GM21528 (cell line): ENCODE data around the gene LMF1.
"Not testable (repeated sequence)": the region's sequence is repeated elsewhere in the genome, so short reads cannot be mapped to it uniquely, and the experiment has no call there.

Experiments
- ATAC-seq: cut with Tn5 transposase; IDR thresholded peaks from one replicate; pipeline ENCODE4 v1.9.1; 2021; ENCODE audit warnings: mild to moderate bottlenecking, moderate library complexity; ENCODE audit not compliant: unreplicated experiment, low FRiP score

LMF1 gene

GRCh38 chr16:886084-886543, 84.7 kb downstream of the LMF1 start:
- ATAC-seq: no peak

DNA sequence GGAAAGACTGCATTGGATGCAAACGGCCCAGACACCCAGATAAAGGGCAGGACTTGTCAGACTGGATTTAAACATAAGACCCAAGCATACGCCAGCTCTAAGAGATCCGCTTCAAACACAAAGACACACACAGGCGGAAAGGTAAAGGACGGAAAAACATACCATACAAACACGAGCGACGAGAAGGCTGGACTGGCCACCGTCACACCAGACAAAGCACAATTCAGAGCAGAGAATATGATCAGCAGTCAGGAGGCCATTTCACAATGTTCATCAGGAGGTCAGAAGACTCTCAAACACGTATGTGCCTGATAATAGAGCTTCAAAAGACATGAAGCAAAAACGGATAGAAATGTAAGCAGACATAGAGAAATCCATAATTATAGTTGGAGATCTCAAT, 85.4 kb downstream of the LMF1 start:
- ATAC-seq: no peak

GRCh38 chr16:884232-884631, 86.6 kb downstream of the LMF1 start:
- no peak for ATAC-seq

DNA sequence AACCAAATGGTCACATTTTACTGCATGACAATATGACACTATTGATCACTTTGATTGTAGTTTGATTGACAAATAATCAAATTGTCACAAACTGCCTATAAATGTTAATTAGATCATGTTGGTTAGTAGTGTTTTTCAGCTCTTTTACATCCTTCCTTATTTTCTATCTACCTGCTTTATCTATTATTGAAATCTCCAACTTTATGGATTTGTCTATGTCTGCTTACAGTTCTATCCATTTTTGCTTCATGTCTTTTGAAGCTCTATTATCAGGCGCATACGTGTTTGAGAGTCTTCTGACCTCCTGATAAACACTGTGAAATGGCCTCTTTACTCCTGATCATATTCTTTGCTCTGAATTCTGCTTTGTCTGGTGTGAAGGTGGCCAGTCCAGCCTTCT, 87.0 kb downstream of the LMF1 start:
- no peak for ATAC-seq

GRCh38 chr16:883340-883739, 87.4 kb downstream of the LMF1 start:
- no peak for ATAC-seq

GRCh38 chr16:882671-883070, 88.1 kb downstream of the LMF1 start:
- ATAC-seq: not testable (repeated sequence)

GRCh38 chr16:882256-882655, 88.5 kb downstream of the LMF1 start:
- ATAC-seq: no peak

DNA sequence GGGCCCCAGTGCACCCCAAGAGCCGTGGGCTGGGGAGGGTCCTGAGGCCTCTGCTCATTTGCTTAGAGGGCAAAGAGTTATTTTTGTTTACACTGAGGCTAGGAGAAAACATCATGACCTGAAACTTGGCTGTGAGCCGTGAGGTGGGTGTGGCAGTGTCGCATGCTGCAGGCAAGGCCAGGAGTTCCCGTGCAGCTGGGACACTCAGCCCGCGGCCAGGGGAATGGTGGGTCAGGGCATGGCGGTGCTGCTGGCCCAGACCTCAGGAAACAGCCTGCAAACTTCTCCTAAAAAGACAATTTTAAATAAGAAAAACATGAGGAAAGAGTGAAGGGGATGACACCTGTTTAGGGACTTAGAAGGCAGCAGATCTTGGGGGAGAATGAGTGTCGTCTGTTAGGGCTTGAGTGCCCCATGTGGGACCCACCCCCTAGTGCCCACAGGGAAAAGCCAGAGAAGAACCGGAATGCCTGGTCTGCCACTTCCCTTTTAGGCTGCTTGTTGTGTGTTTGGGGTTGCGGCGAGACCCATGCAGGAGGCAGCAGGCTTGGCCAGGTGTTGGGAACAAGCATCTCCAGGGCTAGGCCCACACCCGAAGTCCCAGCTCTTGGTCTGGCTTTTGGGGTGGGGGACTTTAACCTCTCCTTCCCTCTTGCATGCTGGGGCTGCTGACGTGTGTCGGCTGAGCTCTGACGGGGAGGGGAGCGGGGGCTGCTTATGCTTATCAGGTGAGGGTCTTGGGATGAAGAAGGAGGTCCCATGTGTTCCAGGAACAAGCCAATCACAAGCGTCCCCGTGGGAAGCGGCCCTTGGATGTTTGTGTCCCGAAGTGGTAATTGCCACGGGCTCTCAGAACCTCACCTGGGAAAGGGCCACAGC, 89.3 kb downstream of the LMF1 start:
- ATAC-seq: no peak

- ATAC-seq: no peak
These were observed 90.2 kb downstream of the LMF1 start for GRCh38 chr16:880471-881171.

DNA sequence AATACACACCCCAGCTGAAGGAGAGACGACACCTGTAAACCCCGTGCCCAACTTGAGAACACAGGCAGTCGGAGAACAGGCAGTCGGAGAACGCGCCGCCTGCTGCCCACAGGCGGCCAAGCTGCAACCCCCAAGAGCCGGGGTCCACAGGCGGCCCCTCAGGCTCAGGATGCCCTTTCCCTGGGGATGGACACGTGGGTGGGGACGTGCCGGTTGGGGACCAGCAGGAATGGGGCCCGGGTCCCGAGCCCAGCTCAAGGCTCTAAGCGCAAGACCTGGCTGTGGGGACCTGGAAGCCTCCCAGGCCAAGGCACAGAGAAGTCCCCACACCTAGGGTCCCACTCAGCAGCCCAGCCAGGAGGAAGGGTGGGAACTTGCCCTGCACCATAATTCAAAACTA, 90.8 kb downstream of the LMF1 start:
- no peak for ATAC-seq

GRCh38 chr16:879461-879861, 91.3 kb downstream of the LMF1 start:
- ATAC-seq: no peak

DNA sequence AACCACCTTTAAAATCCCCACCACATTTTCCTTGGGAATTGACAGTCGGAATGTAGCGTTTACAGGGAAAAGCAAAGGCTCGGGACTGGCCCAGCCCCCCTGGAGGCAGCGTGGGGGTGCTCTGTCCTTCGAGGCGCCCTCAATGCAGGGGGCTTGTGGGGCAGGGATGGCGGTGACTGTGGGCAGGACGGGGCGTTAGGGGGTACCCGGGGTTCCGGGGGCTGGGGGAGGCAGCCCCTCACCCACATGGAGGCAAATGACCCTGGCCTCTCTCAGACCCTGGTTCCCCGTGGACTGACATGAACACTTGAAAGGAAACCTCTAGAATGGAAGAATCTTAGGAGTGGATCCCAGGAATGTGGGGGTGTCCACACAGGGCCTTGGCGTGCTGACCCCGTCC, 91.9 kb downstream of the LMF1 start:
- ATAC-seq: no peak

DNA sequence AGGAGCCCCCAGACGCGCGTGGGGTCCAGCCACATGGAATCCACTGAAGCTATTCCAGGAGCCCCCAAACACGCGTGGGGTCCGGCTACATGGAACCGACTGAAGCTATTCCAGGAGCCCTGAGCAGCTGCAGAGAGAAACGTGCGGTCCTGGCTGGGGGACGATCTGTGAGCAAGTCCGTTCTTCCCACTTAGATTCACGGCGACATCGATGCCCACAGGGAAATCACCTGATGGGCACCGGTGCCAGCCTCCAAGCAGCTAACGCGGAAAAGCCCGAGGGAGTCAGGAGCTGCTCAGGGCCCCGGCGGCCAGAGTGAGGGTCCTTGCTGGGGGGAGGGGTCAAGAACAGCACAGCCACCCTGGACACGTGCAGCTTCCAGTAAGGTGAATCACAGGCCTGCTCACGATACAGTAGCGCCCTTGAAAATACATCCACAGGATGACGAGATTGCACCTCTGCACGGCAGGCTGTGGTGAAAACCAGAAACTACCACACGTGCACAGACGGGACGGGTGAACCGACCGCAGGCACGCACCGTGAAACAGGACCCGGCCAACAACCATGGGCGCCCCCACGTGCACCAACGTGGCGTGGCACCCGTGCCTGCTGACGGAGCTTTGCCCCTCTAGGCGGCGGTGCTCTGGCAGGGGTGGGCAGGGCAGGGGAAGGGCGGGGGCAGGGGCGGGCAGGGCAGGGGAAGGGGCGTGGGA, 92.6 kb downstream of the LMF1 start:
- ATAC-seq: no peak

- ATAC-seq: no peak
These were observed 93.3 kb downstream of the LMF1 start for GRCh38 chr16:877242-878071.

DNA sequence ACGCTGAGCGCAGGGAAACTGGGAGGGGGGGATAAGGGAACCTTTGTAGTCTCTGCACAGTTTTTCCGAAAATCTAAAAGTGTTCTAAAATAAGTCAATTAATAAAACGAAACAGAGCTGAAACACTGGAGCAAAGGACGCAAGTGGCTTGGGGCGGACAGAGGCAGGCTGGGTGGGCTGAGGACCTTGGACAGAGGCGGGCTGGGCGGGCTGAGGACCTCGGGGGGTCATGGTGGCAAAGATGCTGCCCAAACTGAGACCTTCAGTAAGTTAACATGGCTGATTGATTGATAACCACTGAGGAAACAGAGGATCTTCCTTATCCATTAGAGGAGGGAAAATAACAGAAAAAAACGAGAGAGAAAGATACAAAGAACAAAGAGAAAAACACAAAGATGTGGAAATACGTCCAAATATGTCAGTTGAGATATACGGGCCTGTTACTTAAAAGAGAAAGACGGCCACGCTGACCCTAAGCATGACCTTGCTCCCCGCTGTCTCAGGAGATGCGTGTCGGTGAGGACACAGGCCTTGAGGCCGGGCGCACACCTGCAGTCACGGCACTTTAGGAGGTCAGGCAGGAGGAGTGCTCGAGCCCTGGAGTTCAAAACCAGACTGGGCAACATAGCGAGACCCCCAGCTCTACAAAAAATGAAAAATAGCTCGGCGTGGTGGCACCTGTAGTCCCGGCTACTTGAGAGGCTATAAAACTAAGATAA, 94.1 kb downstream of the LMF1 start:
- ATAC-seq: no peak

- ATAC-seq: no peak
These were observed 94.8 kb downstream of the LMF1 start for GRCh38 chr16:876041-876335.

DNA sequence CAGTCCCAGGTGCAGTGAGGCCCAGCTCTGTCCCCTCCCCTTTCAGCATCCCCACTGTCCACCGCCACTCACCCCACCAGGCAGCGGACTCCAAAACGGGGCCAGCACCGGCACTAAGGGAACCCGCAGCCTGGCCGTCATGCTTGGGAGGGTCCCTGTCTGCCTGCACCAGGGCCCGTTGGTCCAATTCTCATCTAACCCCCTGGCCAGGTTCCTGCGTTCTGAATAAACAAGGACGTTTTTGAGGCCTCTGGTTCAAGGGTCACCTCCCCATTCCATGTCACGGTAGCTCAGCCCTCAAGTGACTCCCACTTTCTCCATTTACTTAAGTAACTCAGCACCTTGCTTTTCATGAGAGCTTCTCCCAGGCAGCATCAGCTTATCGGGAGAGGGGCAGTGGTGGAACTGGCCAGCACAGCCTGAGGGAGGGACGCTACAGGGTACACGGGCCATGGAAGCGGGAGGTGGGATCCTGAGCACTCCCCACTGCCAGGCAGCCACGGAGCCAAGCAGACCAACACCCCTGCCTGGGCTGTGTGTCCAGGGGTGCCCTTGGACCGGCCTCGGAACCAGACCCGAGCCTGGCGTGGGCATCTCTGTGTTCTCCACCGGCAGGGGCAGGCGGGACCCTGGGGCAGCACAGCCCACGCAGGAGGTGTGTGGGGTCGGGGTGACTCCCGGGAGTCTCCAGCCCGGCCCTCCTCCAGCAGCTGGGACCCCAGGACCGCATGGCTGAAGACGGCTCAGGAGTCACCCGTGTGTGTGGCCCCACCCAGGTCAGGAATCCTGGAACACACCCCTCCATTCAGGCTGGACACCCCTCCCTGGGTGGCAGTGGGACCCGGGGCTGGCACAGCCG, 95.4 kb downstream of the LMF1 start:
- no peak for ATAC-seq

DNA sequence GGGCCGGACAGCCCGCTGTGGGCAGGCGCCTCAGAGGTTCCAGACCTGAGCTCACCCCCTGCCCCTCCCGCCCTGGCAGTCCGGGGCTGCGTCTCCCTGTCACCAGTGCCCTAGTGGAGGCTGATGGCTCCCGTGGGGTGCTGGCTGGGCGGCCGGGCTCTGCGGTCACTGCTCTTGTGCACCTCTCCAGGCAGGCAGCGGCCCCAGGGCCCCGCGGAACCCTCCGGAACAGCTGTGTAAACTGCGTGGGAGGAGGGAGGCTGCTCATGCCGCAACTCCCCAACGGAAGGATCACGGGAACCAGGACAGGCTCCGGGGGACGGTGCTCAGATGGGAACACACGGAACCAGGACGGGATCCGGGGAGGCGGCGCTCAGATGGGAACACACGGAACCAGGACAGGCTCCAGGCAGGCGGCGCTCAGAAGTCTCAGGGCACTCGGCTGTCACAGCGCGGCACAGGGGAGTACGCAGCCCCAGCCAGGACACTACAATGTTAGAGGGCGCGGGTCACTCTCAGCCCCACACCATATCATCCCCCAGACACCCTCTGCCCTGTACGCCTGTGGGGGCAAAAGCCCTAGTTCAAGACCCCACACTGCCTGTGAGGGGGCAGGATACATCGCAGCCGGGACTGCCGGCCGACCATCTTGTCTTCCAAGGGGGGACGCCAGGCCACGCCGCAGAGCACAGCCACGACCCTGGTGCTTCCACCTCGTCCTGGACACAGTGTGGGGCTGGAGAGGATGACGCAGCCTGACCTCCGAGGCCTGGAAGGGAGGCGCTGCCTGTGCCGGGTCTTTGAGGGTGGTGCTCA, 96.2 kb downstream of the LMF1 start:
- ATAC-seq: no peak
